ENCODE results near the gene DAP. TPM values are rescaled to one million over a fixed set of nuclear protein-coding genes. Genes with fewer than 3 reads are reported as not detected.
"Not testable (repeated sequence)": the region's sequence is repeated elsewhere in the genome, so short reads cannot be mapped to it uniquely, and the experiment has no call there.

DAP gene
- total RNA-seq, 1 donor from 2014 or later: 102 TPM

GRCh38 chr5:10634050-10634449, 127.0 kb downstream of the DAP start:
- Mint-ChIP-seq H3K4me1 (ENCODE audit: unreplicated experiment) (peaks cover 10% of the 10 kb centered on the region), H3K27me3 (peaks cover 20% of the 10 kb centered on the region), H3K4me3 (no peak overlapping the region), H3K27ac (no peak overlapping the region), H3K36me3 (peaks cover 3% of the 10 kb centered on the region), H3K9me3 (no peaks in the 10 kb centered on the region)
- DNase-seq (ENCODE audit: extremely low spot score, unreplicated experiment): no peak
- TF ChIP-seq, protein P1, sequence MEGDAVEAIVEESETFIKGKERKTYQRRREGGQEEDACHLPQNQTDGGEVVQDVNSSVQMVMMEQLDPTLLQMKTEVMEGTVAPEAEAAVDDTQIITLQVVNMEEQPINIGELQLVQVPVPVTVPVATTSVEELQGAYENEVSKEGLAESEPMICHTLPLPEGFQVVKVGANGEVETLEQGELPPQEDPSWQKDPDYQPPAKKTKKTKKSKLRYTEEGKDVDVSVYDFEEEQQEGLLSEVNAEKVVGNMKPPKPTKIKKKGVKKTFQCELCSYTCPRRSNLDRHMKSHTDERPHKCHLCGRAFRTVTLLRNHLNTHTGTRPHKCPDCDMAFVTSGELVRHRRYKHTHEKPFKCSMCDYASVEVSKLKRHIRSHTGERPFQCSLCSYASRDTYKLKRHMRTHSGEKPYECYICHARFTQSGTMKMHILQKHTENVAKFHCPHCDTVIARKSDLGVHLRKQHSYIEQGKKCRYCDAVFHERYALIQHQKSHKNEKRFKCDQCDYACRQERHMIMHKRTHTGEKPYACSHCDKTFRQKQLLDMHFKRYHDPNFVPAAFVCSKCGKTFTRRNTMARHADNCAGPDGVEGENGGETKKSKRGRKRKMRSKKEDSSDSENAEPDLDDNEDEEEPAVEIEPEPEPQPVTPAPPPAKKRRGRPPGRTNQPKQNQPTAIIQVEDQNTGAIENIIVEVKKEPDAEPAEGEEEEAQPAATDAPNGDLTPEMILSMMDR (conservative IDR thresholded peaks at IDR 0.05): no peak

GRCh38 chr5:10633271-10634049, 127.6 kb downstream of the DAP start:
- Mint-ChIP-seq H3K36me3 (peaks cover under 1% of the 10 kb centered on the region), H3K4me1 (ENCODE audit: unreplicated experiment) (peaks cover 10% of the 10 kb centered on the region), H3K9me3 (no peaks in the 10 kb centered on the region), H3K27ac (no peak overlapping the region), H3K27me3 (peaks cover 18% of the 10 kb centered on the region), H3K4me3 (no peak overlapping the region)
- DNase-seq (ENCODE audit: extremely low spot score, unreplicated experiment): no peak
- TF ChIP-seq, protein P1 (conservative IDR thresholded peaks at IDR 0.05): no peak

- Mint-ChIP-seq H3K4me1 (ENCODE audit: unreplicated experiment) (peaks cover 17% of the 10 kb centered on the region), H3K4me3 (no peak overlapping the region), H3K27ac (no peak overlapping the region), H3K27me3 (peaks cover 16% of the 10 kb centered on the region), H3K36me3 (no peaks in the 10 kb centered on the region), H3K9me3 (no peaks in the 10 kb centered on the region)
- TF ChIP-seq, protein P1 (conservative IDR thresholded peaks at IDR 0.05): no peak
- DNase-seq (ENCODE audit: extremely low spot score, unreplicated experiment): no peak
Observed at GRCh38 chr5:10632110-10632761, 128.8 kb downstream of the DAP start.

DNA sequence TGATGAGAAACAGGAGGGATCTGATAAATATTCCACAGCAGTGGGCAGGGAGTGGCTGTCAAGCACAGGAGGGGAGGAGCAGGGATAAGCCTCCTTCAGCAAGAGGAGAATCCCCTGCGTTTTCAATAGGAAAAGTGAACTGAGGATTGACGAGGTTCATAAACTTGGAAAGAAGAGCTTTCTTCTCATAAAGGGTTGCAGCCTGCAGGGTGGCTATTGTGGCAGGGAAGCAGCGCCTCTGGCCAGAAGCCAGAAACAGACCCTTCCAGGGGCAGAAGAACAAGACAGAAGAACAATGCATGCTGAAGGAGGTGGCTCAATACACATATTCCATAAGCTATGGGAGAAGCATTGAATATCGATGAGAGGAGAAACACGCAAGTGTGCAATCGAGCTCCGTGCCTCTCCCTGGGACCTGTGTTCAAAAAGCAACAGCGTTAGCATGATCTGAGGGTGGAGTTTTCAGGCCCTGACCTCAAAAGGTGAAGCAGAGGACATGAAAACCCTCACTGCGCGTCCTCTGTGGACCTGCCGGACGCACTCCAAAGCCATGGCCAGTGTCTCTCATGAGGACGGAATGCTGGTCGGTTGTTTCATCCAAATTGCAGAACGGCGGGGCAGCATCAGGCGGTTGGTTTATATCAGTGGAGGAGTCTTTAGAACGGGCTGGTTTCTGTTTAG, 129.6 kb downstream of the DAP start:
- H3K4me3 Mint-ChIP-seq: peak overlapping the region; percentile 12
- H3K9me3 Mint-ChIP-seq: no peaks in the 10 kb centered on the region
- DNase-seq (ENCODE audit: extremely low spot score, unreplicated experiment): no peak
- H3K36me3 Mint-ChIP-seq: no peaks in the 10 kb centered on the region
- TF ChIP-seq, protein P1 (conservative IDR thresholded peaks at IDR 0.05): no peak
- H3K27me3 Mint-ChIP-seq: peaks cover 11% of the 10 kb centered on the region
- H3K27ac Mint-ChIP-seq: peak overlapping the region; percentile 41
- H3K4me1 Mint-ChIP-seq (ENCODE audit: unreplicated experiment): peaks cover 21% of the 10 kb centered on the region

DNA sequence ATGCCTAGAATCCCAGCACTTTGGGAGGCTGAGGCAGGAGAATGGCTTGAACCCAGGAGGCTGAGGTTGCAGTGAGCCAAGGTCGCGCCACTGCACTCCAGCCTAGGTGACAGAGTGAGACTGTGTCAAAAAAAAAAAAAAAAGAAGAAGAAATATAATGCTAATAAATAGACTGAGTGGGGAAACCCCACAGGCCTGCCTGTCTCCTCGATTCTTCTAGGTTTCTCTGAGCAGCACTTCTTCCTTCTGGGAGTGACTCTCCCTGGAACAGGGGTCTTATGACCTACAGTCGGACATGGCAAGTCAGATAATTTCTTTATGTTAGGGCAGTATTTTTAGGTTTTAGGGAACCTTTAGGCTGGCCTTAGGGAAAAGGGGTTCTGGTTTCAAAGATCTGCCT, 130.3 kb downstream of the DAP start:
- H3K27me3 Mint-ChIP-seq: peaks cover 10% of the 10 kb centered on the region
- H3K4me3 Mint-ChIP-seq; DNase-seq (ENCODE audit: extremely low spot score, unreplicated experiment); H3K36me3 Mint-ChIP-seq; H3K9me3 Mint-ChIP-seq: not testable (repeated sequence)
- peaks cover 21% of the 10 kb centered on the region for H3K4me1 Mint-ChIP-seq (ENCODE audit: unreplicated experiment)
- peak overlapping the region; percentile 41 for H3K27ac Mint-ChIP-seq

- H3K27me3 Mint-ChIP-seq: peaks cover 5% of the 10 kb centered on the region
- TF ChIP-seq, protein P1 (conservative IDR thresholded peaks at IDR 0.05): no peak
- H3K9me3 Mint-ChIP-seq: no peaks in the 10 kb centered on the region
- H3K4me1 Mint-ChIP-seq (ENCODE audit: unreplicated experiment): peaks cover 21% of the 10 kb centered on the region
- H3K36me3 Mint-ChIP-seq: no peaks in the 10 kb centered on the region
- no peak for DNase-seq (ENCODE audit: extremely low spot score, unreplicated experiment)
- no peak overlapping the region for H3K4me3 Mint-ChIP-seq
- no peak overlapping the region for H3K27ac Mint-ChIP-seq
Observed at GRCh38 chr5:10630126-10630525, 130.9 kb downstream of the DAP start.

All from type B pancreatic cell (in vitro differentiated cells).